DMS 273 (cell line): ENCODE results near the gene TREML2.
"Not testable (repeated sequence)": the region's sequence is repeated elsewhere in the genome, so short reads cannot be mapped to it uniquely, and the experiment has no call there.

Experiments
- DNase-seq: peaks from one replicate; lab custom pipeline; 2025; ENCODE audit not compliant: unreplicated experiment; lab: John Stamatoyannopoulos, UW

TREML2 gene

DNA sequence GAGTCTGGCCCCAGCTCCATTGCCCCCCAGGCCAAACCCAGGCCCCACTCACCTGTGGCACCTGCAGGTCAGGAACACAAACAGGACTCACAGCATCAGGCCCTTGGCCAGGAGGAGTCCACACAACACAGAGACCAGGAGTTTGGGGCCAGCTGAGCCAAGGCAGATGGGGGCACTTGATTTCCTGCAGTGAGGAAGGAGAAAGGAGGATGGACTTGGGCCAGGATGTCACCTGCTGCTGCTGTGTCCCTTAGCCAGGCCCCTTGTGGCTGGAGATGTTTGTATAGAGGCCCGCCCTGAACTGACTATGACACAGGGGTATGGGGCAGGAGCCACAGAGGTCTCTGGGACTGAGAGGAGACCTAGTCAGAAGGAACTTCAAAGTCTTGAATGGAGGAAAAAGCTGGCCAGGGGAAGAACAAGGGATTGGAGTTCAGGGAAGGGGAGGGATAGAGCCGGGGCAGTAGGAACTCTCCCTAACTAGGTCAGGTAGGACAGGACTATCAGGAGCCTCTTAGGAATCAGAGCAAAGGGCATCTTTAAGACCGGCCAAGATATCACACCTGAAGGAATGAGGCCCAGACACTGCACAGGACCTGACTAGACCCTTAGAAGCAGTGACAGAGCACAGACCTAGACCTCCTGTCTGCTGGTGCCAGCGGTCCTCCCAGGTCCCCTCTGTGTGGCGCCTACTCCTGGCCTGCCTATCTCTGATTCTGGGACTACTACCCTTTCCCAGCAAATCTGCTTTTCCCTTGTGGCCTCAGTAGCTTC lies 8.8 kb upstream of the TREML2 start:
- no peak for DNase-seq

DNA sequence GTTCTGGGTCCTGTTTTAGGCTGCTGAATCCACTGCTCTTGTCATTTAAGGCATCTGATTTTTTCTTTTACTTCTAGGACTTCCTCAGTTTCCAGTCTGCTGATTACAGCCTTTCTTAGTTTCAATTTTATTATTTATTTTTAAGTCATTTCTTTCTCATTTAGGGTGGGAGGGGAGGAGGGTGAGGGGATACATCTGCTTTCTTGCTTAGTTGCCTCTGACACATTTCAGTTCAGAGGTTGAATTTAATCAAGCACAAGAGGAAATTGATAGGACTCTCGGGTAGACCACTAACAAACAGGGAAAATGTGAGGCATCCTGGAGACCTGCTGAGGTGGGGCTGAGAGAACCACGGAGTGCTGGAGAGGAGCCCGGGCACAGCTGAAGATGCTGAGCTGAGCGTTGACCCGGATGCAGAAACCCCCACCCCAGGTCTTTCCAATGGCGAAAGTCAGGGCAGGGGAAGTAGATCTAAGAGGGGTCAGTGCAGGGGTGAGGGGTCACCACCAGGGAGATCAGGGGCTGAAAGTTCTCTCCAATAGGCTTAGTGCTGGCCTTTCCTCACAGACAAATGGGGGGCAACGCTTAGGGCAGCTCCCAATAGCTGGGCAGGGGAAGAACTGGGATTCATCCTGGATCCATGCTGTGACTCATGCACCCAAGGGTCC lies 7.6 kb upstream of the TREML2 start:
- DNase-seq, result no peak

DNA sequence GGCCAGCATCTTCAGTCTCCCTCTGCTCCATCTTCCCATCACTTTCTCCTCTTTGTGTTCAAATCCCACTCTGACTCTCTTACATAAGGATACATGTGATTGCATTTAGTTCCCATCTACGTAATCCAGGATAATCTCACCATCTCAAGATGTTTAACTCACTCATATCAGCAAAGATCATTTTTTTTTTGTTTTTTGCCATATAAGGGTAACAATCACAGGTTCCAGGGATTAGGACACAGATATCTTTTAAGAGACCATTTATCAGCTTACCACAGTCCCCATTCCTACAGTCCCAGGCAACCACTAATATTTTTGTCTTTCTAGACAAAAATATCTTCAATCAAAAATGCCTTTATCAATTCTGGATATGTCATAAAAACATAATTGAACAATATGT lies 3.2 kb upstream of the TREML2 start:
- DNase-seq, result no peak

DNA sequence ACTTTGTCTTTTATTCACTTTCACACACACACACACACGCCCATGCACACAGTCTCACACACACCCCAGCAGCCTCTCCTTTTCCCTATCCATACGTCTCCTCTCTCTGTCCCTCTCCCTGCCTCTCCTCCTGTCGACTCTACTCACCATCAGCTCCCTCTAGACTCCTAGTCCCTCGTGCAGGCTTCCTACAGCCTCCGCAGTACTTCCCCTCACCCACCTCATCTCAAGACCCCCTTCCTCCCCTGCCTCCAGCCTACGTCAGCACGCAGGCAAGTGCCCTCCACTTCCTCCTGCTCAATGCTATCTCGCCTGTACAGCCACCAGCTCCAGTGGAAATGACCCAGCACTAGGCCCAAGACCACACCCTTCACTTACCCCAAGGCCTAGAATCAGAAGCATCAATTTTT lies 820 bp upstream of the TREML2 start:
- DNase-seq, result no peak

DNA sequence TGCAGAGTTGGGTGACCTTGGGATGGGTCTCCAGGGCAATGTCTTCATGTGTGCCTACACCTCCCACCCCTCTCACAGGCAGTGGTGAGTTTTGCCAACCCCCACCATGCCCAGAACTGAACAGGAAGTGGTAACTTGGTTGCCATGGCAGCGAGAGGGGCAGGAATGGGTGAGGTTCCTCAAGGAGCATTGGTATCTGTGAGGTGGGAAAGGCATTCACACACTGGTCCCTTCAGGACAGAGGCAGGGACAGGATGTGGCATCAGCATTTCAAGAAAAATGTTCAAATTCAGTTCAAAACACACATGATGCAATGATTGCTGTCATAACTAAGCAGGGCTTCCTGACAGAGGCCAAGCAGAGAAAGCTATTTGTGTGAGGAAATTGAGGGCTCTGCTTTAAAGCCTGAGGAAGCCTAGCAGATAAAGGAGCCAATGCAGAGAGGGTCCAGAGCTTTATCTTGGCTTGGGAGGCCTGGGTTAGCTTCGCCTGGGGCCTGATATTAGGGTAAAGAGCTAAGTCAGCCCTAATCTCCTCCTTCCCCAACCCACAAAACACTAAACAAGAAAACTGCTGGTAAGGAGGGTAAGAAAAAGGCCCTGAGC lies 551 bp downstream of the TREML2 start:
- peak; percentile 9 for DNase-seq

DNA sequence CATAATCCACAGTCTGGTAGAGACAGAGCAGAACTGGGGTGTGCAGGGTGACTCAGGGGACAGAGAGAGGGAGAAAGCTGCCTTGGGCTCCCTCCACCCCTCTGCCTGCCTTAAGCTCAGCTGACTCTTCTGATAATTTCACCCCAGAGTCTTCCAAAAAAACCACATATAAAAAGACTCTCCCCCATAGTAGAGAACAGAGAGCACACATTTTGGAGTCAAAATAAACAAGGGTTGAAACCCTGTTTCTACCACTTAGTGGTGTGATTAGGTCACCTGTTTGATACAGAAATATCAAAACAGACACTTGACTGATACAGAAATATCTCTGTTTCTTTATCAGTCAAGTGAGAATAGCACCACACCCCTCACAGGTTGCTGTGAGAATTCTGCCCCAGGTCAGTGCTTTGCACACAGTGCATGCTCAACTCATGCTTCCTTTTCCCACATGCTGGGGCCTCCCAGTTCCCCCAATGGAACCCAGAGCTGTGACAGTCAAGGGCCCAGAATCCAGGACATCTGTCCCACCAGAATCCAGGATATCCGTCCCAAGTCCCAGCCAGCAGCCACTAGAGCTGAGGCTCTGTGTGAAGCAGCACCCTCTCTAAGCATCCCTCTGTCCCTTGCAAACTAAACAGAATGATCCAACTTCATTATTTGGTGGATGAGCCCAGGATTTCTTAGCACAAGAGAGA lies 1.2 kb downstream of the TREML2 start:
- DNase-seq, result no peak

DNA sequence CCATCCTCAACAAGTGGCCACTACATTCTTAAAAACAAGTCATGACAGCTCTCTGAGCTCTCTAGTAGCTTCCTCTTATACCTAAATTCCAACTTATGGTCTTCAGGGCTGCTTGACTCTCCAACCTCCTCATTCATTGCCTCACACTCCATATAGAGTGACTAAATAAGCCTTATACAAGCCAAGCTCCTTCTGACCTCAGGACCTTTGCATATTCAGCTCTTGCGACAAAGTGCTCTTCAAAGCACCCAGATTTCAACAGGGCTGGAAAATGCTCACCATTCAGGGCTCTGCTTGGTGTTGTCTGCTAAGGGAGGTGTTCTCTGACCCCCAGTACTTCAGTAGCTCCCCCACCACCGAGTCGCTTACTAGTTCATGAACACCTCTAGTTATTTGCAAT lies 3.7 kb downstream of the TREML2 start:
- no peak for DNase-seq

DNA sequence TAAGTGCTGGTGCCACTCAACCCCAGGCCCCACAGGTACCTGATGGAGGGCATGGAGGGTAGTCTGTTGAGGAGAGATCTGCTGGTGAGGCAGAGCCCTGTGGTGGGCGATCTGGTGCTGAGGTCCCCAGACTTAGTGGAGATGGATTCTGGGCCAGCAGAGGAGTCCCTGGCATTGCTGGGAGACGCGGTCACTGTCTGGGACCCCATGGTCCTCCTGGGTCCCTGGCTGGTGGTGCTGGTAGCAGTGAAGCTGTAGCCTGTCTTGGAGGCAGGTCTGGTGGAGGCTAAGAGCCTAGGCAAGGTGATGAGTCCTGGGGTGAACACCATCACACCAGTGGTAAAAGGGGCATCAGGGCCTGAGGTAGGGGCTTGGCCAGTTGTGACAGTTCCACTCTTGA lies 6.6 kb downstream of the TREML2 start:
- DNase-seq, result no peak

DNA sequence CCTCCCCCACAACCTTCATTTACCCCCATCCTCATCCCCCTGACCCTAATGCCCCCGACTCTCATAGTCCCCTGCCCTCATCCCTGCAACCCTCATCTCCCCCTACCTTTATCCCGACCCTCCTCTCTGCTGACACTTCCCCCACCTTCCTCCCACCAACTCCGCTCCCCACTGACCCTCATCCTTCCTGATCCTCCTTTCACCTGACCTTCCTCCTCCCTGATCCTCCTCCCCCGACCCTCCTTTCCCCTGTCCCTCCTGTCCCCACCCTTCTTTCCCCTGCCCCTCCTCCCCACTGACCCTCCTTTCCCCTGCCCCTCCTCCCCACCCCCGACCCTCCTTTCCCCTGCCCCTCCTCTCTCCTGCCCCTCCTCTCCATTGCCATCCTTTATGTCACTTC lies 7.1 kb downstream of the TREML2 start:
- DNase-seq, result no peak

DNA sequence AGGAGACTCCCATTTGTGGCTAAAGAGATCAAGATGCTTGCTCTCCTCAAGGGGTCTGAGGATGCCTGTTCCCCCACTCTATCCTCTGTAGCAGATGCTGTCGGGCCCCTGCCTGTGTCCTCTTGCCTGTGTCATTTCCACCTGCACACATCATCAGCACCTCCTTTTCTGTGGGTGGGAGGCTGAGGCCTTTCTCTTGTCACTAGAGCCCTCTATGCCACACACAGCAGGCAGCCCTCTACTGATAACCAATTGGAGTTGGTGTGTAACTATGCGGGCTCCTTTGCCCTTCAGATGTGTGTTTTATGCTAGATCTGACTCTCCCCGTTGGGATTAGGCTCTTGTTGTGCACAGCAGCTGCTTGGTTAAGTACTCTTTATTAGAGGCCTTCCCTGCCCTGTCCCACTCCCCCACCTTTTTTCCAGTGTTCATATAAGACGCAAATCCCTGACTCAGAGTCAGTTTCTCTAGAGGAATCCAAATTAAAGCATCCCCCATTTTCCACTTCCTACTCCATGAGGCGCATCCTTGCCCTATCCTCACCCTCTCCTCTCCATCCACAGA lies 7.7 kb downstream of the TREML2 start:
- no peak for DNase-seq

DNA sequence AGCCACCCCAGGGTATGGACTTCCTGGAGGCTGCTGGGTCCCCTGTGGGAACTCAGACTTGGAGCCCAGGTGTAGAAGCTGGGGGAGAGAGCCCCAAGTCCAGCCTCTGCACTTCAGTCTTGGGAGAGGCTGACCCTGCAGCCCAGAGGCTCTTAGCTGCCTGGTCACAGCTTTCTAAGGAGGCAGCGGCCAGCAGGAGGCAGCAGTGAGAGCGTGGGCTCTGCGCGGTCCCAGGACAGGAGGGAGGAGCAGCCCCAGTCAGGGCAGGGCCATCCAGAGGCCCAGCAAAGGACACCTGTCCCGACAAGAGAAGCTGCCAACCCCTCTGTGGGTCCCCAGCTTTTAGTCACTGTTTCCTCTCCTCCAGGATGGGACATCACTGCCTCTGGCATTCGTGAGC lies 9.4 kb downstream of the TREML2 start:
- peak; percentile 61 for DNase-seq

DNA sequence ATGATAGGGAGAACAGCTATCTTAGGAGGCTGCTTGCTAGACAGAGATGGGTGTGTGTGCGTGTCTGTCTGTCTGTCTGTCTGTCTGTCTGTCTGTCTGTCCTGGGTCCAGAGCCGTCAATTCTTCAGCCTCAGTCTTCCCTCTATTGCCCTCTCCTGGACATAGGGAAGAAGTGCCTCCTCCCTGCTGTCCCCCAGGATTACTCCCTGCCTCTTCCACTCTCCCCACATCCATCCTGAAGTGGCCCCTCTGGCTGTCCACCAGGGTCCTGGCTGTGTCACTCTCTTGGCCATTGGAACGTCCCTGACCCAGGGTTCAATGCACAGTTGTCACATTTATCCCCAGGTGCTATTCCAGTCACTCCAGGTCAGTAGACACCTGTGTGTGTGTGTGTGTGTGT lies 10.2 kb downstream of the TREML2 start:
- DNase-seq, result no peak

DNA sequence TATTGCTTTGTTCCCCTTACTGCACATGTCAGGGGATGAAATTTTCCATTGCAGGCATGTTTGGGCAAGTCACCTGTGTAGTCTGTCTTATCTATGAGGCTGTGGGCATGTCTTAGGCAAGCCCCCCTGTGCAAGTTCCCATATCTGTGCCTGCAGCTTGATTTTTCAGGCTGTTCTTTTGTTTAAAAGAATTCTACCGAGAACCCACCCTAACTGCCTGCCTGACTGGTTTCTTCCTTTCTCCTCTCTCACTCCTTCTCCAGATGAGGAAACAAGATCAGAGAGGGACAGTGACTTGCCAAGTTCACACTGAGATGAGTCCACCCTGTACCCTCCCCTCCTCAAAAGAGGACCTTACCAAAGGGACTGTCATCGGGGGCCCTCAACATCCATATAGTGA lies 11.0 kb downstream of the TREML2 start:
- DNase-seq, result no peak

DNA sequence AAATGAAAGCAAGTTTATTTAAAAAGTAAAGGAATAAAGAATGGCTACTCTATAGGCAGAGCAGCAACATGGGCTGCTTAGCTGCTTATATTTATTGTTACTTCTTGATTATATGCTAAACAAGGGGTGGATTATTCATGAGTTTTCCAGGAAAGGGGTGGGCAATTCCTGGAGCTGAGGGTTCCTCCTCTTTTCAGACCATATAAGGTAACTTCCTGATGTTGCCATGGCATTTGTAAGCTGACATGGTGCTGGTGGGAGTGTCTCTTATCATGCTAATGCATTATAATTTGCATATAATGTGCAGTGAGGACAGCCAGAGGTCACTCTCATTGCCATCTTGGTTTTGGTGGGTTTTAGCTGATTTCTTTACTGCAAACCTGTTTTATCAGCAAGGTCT lies 11.9 kb downstream of the TREML2 start:
- not testable (repeated sequence) for DNase-seq

DNA sequence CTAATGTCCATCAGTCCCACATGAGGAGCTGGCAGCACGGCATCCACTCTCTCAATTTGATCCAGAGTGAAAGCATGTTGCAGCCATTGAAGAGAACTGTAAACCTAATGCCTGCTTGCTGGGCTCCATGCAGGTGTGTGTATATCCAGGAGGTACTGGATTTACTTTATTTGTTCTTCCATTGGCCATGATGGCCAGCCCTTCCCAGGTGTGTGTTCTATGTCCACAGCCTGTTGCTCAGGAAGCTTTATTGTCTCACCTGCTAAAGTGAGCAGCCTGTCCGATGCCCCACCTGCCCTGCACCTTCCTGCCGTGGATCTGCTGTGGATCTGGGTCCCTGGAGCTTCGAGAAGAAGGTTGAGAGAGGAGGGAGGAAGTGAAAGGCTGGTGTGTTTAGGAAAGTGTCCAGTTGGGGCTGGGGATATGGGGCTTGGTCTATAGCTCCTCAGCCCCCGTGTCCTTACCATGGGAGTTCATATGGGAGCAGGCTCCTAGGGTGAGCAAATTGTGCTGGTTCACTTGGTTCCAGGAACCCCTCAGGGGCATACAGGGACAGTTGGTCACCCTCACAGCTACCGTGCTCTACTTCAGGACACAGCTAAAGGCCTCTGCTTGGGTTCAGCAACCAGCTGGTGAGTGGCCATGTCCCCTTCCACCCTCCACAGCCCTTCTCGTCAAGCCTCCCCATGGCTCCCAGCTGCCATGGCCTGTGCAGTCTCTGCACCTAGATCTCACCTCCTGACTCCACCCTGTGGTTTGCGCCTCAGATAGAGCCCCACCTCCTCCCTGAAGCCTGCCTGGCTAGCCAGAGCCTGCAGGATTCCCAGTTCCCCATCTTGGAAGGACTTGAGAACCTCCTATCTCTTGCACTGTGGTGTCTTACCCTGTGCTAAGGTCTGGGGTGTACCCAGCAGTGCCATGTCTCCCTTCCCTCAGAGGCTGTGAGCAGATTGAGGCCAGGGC lies 12.7 kb downstream of the TREML2 start:
- DNase-seq, result no peak

DNA sequence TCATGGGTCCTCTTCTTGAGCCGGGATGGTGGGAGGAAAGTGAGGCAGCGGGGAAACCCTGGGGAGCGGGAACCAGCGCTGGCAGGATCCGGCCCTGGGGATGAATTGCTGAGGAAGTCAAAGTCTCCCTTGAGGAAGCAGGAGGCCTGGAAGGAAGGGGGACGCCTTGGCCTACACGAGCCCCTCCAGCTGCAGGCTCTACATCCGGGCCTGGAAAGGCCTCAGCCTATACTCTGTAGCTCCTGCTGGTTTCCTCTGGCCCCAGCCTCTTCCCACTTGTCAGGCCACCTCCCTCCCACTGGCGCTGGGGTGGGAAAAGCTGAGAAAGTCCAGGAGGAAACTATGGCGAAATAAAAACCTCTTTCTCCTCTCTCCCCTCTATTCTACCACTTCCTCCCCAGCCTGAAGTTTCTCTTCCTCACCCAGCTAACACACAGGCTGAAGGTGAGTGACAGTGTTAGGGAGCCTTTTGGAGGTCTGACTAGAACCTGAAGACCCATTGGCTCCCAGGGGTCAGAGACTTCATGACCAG lies 14.9 kb downstream of the TREML2 start:
- DNase-seq, result no peak

DNA sequence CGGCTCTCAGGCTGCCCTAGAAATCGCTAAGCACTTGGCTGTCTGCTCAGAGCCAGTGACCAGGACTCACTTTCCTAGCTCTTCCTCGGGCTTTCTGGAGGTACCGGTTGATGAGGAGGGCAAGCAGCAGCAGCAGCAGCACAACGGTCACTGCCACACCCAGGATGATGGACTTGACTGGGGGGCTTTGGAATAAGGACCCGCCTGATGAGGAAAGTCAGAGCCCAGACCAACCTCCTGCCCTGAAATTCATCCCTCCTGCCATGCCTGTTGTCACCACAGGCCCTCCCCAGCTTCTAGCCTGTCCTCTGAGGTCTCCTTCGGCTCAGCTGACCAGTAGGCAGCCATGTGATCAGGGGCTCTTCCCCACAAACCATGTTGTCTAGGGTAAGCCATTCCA lies 16.2 kb downstream of the TREML2 start:
- DNase-seq, result no peak

DNA sequence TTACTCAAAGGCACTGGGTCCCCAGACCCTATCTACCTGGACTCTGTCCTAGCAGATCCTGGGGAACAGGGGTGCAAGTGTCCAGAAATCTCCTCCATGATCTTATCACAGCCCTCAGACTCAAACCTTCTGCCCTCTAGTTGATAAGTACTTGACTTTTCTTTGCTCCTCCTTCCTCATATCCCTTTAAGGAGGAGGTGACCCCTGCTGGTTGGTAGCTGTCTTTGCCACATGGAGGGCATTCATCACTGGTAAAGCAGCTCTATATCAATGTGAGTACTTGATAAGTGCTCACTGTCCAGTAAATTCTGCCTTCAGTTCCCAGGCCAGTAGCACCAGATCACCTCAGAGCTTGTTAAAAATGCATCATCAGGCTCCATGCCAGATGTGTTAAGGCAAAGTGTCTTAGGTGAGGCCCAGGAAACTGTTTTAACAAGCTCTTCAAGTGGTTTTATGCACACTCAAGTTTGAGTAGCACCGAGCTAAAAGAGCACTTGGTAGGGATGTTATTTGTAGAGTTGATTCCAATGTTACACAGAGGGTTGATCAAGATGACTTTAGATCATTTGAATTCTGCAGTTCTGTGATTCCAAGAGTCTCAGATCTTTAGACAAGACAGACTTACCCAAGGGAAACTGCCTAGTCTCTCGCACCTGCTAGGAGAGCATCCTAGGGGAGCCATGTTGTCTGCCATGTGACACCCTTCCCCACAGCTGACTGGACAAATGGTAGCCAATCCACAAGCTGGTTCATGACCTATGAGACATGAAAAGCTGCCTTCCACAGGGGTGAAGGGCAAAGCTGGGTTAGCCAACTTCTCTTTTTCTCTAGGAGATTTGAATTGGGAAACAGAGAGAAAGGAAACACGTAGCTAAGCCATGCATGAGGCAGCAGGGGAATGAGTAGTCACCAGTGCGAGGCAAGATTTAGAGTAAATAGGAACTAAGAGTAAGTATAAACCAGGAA lies 18.6 kb downstream of the TREML2 start:
- DNase-seq, result peak; percentile 75

DNA sequence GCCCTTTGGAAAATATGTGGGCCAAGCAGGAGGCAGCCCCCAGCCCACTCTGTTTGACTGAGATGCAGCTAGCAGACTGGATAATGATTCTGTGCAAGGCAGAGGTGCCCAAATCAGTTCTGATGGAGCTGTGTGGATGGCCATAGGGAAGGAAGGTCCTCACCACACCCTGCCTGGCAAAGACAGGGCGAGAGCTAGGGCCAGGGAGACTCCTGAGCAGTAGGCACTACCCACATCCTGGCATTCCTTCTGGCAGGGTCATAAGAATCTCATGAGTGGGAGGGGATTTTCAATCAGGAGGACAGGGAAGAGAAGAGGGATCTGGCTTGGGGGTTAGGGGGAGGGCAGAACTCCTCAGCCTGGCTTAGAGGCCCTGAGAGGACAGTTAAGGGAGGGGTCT lies 19.4 kb downstream of the TREML2 start:
- DNase-seq, result no peak
